Measurements from ENCODE around the gene ZBTB12.
"Not testable (repeated sequence)": the region's sequence is repeated elsewhere in the genome, so short reads cannot be mapped to it uniquely, and the experiment has no call there.

Gene ZBTB12

GRCh38 chr6:31911826-31912585 lies 10.1 kb upstream of the ZBTB12 start:
- Histone ChIP-seq H3K27ac (ENCODE audit: low read length) (no peak overlapping the region), H4K20me1 (ENCODE audit: insufficient read depth, low read length) (no peaks in the 10 kb centered on the region), H3K79me2 (ENCODE audit: low read length) (no peaks in the 10 kb centered on the region), H3K9ac (ENCODE audit: low read length) (no peak overlapping the region), H3K4me1 (ENCODE audit: low read length) (peaks cover 33% of the 10 kb centered on the region), H2AFZ (ENCODE audit: low read depth, low read length) (no peak overlapping the region), H3K4me2 (ENCODE audit: low read length) (no peak overlapping the region), H3K9me3 (ENCODE audit: insufficient read depth, low read length) (no peaks in the 10 kb centered on the region), H3K4me3 (ENCODE audit: low read length) (no peak overlapping the region), H3K36me3 (replicated peaks; ENCODE audit: low read depth, low read length) (no peaks in the 10 kb centered on the region), H3K27me3 (ENCODE audit: low read depth, low read length) (no peaks in the 10 kb centered on the region)
- no peak for TF ChIP-seq CTCF (IDR thresholded peaks at IDR 0.05; ENCODE audit: low read depth, low read length)
- no peak for TF ChIP-seq EZH2phosphoT487 (IDR thresholded peaks at IDR 0.05; ENCODE audit: low read depth)

- H3K9ac ChIP-seq (ENCODE audit: low read length): not testable (repeated sequence)
Measured at GRCh38 chr6:31909298-31909697, 7.4 kb upstream of the ZBTB12 start.

DNA sequence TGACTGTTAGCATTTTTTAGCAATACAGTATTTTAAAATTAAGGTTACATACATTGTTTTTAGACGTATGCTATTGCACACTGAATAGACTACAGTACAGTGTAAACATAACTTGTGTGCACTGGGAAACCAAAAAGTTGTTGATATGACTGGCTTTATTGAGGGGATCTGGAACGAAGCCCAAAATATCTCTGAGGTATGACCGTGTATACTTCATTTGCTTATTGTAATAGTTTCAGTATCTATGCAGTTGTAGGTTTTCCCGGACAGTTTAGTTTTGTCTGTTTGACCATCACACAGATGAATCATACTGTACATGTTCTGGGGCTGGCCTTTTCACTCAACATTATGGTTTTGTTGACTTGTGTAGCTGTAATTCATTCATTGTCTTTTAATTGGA lies 6.9 kb upstream of the ZBTB12 start:
- Histone ChIP-seq H2AFZ (ENCODE audit: low read depth, low read length) (no peak overlapping the region), H3K4me2 (ENCODE audit: low read length) (peak overlapping the region; percentile 14), H3K27me3 (ENCODE audit: low read depth, low read length) (peaks cover 9% of the 10 kb centered on the region; the same call in 1 of the 2 replicates), H3K9ac (ENCODE audit: low read length) (no peak overlapping the region), H3K79me2 (ENCODE audit: low read length) (no peaks in the 10 kb centered on the region), H3K27ac (ENCODE audit: low read length) (no peak overlapping the region), H3K36me3 (replicated peaks; ENCODE audit: low read depth, low read length) (no peaks in the 10 kb centered on the region), H3K4me1 (ENCODE audit: low read length) (peaks cover 27% of the 10 kb centered on the region), H3K4me3 (ENCODE audit: low read length) (no peak overlapping the region), H4K20me1 (ENCODE audit: insufficient read depth, low read length) (no peaks in the 10 kb centered on the region), H3K9me3 (ENCODE audit: insufficient read depth, low read length) (no peaks in the 10 kb centered on the region)
- TF ChIP-seq EZH2phosphoT487 (IDR thresholded peaks at IDR 0.05; ENCODE audit: low read depth) (no peak), CTCF (IDR thresholded peaks at IDR 0.05; ENCODE audit: low read depth, low read length) (no peak)

More at GRCh38 chr6:31909298-31909697, 7.4 kb upstream of the ZBTB12 start:
- H2AFZ ChIP-seq (ENCODE audit: low read depth, low read length); H3K27me3 ChIP-seq (ENCODE audit: low read depth, low read length); H4K20me1 ChIP-seq (ENCODE audit: insufficient read depth, low read length); H3K9me3 ChIP-seq (ENCODE audit: insufficient read depth, low read length); H3K4me3 ChIP-seq (ENCODE audit: low read length); H3K36me3 ChIP-seq (replicated peaks; ENCODE audit: low read depth, low read length); H3K27ac ChIP-seq (ENCODE audit: low read length); H3K79me2 ChIP-seq (ENCODE audit: low read length); H3K4me2 ChIP-seq (ENCODE audit: low read length): not testable (repeated sequence)
- H3K4me1 ChIP-seq (ENCODE audit: low read length): peaks cover 27% of the 10 kb centered on the region

GRCh38 chr6:31908255-31908654 lies 6.4 kb upstream of the ZBTB12 start:
- not testable (repeated sequence) for H3K27ac ChIP-seq (ENCODE audit: low read length); H3K4me2 ChIP-seq (ENCODE audit: low read length)

GRCh38 chr6:31907158-31907813 lies 5.4 kb upstream of the ZBTB12 start:
- H3K9ac ChIP-seq (ENCODE audit: low read length): no peak overlapping the region
- H3K4me1 ChIP-seq (ENCODE audit: low read length): peaks cover 33% of the 10 kb centered on the region
- no peaks in the 10 kb centered on the region for H3K36me3 ChIP-seq (replicated peaks; ENCODE audit: low read depth, low read length)
- peaks cover 9% of the 10 kb centered on the region; the same call in 1 of the 2 replicates for H3K27me3 ChIP-seq (ENCODE audit: low read depth, low read length)
- H4K20me1 ChIP-seq (ENCODE audit: insufficient read depth, low read length): no peaks in the 10 kb centered on the region
- no peak overlapping the region for H2AFZ ChIP-seq (ENCODE audit: low read depth, low read length)
- H3K79me2 ChIP-seq (ENCODE audit: low read length): no peaks in the 10 kb centered on the region
- no peak overlapping the region for H3K4me3 ChIP-seq (ENCODE audit: low read length)
- no peak overlapping the region for H3K27ac ChIP-seq (ENCODE audit: low read length)
- no peaks in the 10 kb centered on the region for H3K9me3 ChIP-seq (ENCODE audit: insufficient read depth, low read length)
- no peak overlapping the region for H3K4me2 ChIP-seq (ENCODE audit: low read length)
- no peak for TF ChIP-seq EZH2phosphoT487 (IDR thresholded peaks at IDR 0.05; ENCODE audit: low read depth)
- no peak for TF ChIP-seq CTCF (IDR thresholded peaks at IDR 0.05; ENCODE audit: low read depth, low read length)

More at GRCh38 chr6:31908255-31908654, 6.4 kb upstream of the ZBTB12 start:
- not testable (repeated sequence) for H3K9ac ChIP-seq (ENCODE audit: low read length); H2AFZ ChIP-seq (ENCODE audit: low read depth, low read length); H3K27me3 ChIP-seq (ENCODE audit: low read depth, low read length); H3K79me2 ChIP-seq (ENCODE audit: low read length); H3K9me3 ChIP-seq (ENCODE audit: insufficient read depth, low read length); H3K4me3 ChIP-seq (ENCODE audit: low read length); H3K36me3 ChIP-seq (replicated peaks; ENCODE audit: low read depth, low read length); H4K20me1 ChIP-seq (ENCODE audit: insufficient read depth, low read length)
- peaks cover 27% of the 10 kb centered on the region for H3K4me1 ChIP-seq (ENCODE audit: low read length)

DNA sequence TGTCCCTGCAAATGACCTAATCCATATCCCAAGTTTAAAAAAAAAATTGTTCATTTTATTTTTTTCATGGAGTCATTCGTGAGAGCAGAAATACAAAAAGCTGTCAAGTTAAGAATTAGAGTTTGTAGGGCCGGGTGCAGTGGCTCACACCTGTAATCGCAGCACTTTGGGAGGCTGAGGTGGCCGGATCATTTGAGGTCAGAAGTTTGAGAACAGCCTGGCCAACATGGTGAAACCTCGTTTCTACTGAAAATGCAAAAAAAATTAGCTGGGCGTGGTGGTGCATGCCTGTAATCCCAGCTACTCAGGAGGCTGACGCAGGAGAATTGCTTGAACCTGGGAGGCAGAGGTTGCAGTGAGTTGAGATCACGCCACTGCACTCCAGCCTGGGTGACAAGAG lies 4.8 kb upstream of the ZBTB12 start:
- H3K4me1 ChIP-seq (ENCODE audit: low read length): peaks cover 28% of the 10 kb centered on the region
- H3K4me3 ChIP-seq (ENCODE audit: low read length); H3K4me2 ChIP-seq (ENCODE audit: low read length); H2AFZ ChIP-seq (ENCODE audit: low read depth, low read length); H3K9me3 ChIP-seq (ENCODE audit: insufficient read depth, low read length); H4K20me1 ChIP-seq (ENCODE audit: insufficient read depth, low read length); H3K36me3 ChIP-seq (replicated peaks; ENCODE audit: low read depth, low read length); H3K27me3 ChIP-seq (ENCODE audit: low read depth, low read length); H3K79me2 ChIP-seq (ENCODE audit: low read length); H3K27ac ChIP-seq (ENCODE audit: low read length); H3K9ac ChIP-seq (ENCODE audit: low read length): not testable (repeated sequence)

Data from OCI-LY3 (cell line).